Endodermal cell (in vitro differentiated cells): ENCODE measurements around the gene FAM168A. TPM values are rescaled to one million over a fixed set of nuclear protein-coding genes. Genes with fewer than 3 reads are reported as not detected.

Experiments used
- DNase-seq: peaks from one replicate; pipeline ENCODE4 v3.0.0-alpha.2; 2017
- H3K27ac ChIP-seq: 2 replicates; pipeline ENCODE4 v1.5.1; 2013; ENCODE audit warnings: mild to moderate bottlenecking, low read depth, low read length, moderate library complexity
- H3K27me3 ChIP-seq: 2 replicates; pipeline ENCODE4 v1.6.1; 2013; ENCODE audit warnings: mild to moderate bottlenecking, low read length, moderate library complexity; ENCODE audit not compliant: insufficient read depth, control insufficient read depth, poor library complexity, severe bottlenecking
- H3K36me3 ChIP-seq: 2 replicates; pipeline ENCODE4 v1.7.0; 2013; ENCODE audit warnings: mild to moderate bottlenecking, low read length, moderate library complexity; ENCODE audit not compliant: control insufficient read depth, insufficient read depth
- H3K4me1 ChIP-seq: one replicate; pipeline ENCODE4 v1.7.0; 2013; ENCODE audit warnings: low read length; ENCODE audit not compliant: control insufficient read depth, insufficient read depth
- H3K4me3 ChIP-seq: 2 replicates; pipeline ENCODE4 v1.5.1; 2013; ENCODE audit warnings: mild to moderate bottlenecking, low read length, moderate library complexity
- H3K9ac ChIP-seq: 2 replicates; pipeline ENCODE4 v1.6.1; 2013; ENCODE audit warnings: mild to moderate bottlenecking, low read length, moderate library complexity; ENCODE audit not compliant: poor library complexity, severe bottlenecking; ENCODE audit errors: extremely low read depth
- H3K9me3 ChIP-seq: 2 replicates; pipeline ENCODE4 v1.6.1; 2013; ENCODE audit warnings: mild to moderate bottlenecking, low read length, moderate library complexity; ENCODE audit not compliant: control insufficient read depth
- H3K27ac Mint-ChIP-seq: 2 replicates; pipeline ENCODE4 v1.8.0; 2020; ENCODE audit warnings: mixed read lengths
- H3K27me3 Mint-ChIP-seq: 2 replicates; pipeline ENCODE4 v1.8.0; 2021; ENCODE audit warnings: mild to moderate bottlenecking, mixed read lengths; ENCODE audit not compliant: insufficient read depth
- H3K36me3 Mint-ChIP-seq: 2 replicates; pipeline ENCODE4 v1.8.0; 2020; ENCODE audit warnings: low read depth, mixed read lengths
- H3K4me1 Mint-ChIP-seq: 2 replicates; pipeline ENCODE4 v1.8.0; 2020; ENCODE audit warnings: mixed read lengths
- H3K4me3 Mint-ChIP-seq: 2 replicates; pipeline ENCODE4 v1.8.0; 2020; ENCODE audit warnings: mild to moderate bottlenecking, moderate library complexity, mixed read lengths
- H3K9me3 Mint-ChIP-seq: 2 replicates; pipeline ENCODE4 v1.8.0; 2020; ENCODE audit warnings: mild to moderate bottlenecking, mixed read lengths
- WGBS, 2 experiments: methylation state at CpG; one replicate each; pipeline versions ENCODE4 v1.1.5 to v1.1.7; 2013; ENCODE audit warnings: missing lambda C conversion rate in 2 of 2, mixed read lengths in 1 of 2; ENCODE audit not compliant: insufficient coverage in 1 of 2, insufficient read length in 1 of 2; 5-methylcytosine and 5-hydroxymethylcytosine counted together
- total RNA-seq, 2 donors: library from RNA; stranded (reverse); fragmentation: NEBNext Ultra II Directional in 1 of 2; extraction: Animal tissue kit (Norgen Biotek cat#: 25700) in 1 of 2; gene quantifications; 2 replicates in 1 of 2; 3 replicates in 1 of 2; pipeline ENCODE4 v1.2.1, GENCODE V29; 2021
- TF ChIP-seq, protein P1 (sequence below): fragments of 200-600 bp; sonication (generic); conservative IDR thresholded peaks from 2 replicates; pipeline ENCODE4 v1.5.0; 2021; ENCODE audit warnings: antibody characterized with exemption, mild to moderate bottlenecking

Gene FAM168A
- total RNA-seq, 2 donors from 2014 or later, result 27.4 to 31.6 TPM

DNA sequence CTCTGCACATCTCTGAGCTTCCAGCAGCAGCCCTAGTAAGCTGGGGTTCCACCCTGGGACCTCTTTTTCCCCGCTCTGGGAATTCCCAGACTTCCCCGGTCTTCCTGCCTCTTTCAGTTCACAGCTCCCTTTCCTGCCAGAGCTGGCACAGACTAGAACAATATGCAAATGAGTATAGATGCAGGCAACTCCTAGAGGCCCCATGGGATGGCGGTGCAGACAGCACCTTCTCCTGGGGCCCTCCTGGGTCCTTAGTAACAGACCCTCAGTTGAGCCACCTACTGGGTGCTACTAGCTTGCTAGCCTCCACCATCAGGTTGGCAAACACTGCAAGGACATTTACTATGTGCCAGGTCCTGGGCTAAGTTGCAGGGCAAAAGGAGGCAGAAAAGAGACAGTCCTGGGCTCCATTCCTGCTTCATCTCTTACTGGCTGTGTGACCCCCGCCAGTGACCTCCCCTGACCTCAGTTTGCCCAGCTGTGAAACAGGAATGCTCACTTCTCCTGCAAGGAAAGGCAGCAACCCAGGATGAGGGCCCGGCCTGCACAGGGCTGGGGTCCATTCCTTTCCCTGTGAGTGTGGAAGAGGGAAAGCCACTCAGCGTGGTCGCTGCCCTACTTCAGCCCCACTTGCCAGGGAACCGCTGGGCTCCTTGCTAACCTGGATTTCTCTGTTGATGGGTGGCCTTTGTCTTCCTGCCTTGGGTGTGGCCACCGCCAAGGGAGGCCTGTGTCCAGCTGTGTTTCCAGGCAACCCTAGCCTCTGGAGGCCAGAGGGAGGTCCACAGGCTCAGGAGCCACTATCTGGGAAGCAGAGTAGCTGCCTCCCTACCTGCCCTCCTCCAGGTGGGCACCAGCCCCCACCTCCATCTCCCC lies 214.4 kb downstream of the FAM168A start:
- no peak for DNase-seq
- Mint-ChIP-seq H3K27me3 (peaks cover 1% of the 10 kb centered on the region), H3K36me3 (no peaks in the 10 kb centered on the region), H3K9me3 (no peaks in the 10 kb centered on the region), H3K4me1 (peaks cover 9% of the 10 kb centered on the region), H3K4me3 (no peak overlapping the region), H3K27ac (no peak overlapping the region)
- Histone ChIP-seq H3K9me3 (no peaks in the 10 kb centered on the region), H3K27ac (no peak overlapping the region), H3K27me3 (no peaks in the 10 kb centered on the region), H3K4me1 (no peaks in the 10 kb centered on the region), H3K9ac (no peak overlapping the region), H3K4me3 (no peak overlapping the region), H3K36me3 (no peaks in the 10 kb centered on the region)
- WGBS, 2 experiments, result 84 to 91% methylated on average over 6 to 9 of the region's 9 CpGs
- TF ChIP-seq, protein P1, sequence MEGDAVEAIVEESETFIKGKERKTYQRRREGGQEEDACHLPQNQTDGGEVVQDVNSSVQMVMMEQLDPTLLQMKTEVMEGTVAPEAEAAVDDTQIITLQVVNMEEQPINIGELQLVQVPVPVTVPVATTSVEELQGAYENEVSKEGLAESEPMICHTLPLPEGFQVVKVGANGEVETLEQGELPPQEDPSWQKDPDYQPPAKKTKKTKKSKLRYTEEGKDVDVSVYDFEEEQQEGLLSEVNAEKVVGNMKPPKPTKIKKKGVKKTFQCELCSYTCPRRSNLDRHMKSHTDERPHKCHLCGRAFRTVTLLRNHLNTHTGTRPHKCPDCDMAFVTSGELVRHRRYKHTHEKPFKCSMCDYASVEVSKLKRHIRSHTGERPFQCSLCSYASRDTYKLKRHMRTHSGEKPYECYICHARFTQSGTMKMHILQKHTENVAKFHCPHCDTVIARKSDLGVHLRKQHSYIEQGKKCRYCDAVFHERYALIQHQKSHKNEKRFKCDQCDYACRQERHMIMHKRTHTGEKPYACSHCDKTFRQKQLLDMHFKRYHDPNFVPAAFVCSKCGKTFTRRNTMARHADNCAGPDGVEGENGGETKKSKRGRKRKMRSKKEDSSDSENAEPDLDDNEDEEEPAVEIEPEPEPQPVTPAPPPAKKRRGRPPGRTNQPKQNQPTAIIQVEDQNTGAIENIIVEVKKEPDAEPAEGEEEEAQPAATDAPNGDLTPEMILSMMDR, result no peak

DNA sequence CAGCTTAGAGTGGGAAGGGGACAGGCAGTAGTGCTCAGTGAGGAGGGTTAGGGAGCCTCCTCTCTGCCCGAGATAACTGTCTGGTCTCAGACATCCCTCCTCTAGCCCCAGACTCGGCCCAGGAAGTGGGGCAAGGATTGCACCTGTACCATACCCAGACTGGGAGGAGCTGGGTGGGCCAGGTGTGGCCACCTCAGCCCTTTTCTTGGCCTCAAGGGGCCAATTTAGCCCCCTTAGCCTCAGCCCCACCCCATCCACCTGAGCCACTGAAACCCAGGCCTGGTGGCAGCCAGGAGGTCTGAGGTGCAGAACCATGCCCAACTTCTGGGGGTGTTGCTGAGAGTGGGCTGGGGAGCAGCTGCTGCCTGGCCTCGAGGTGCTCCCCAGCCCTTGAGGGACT lies 215.2 kb downstream of the FAM168A start:
- H3K27me3 ChIP-seq, result no peaks in the 10 kb centered on the region
- Mint-ChIP-seq H3K4me3 (no peak overlapping the region), H3K36me3 (no peaks in the 10 kb centered on the region), H3K27me3 (peaks cover 3% of the 10 kb centered on the region), H3K27ac (no peak overlapping the region), H3K9me3 (no peaks in the 10 kb centered on the region), H3K4me1 (peaks cover 9% of the 10 kb centered on the region)
- no peaks in the 10 kb centered on the region for H3K9me3 ChIP-seq
- 84% methylated on average over 3 of the region's 3 CpGs; no CpG with 5 or more reads in 1 of the 2 experiments for WGBS, 2 experiments
- no peak overlapping the region for H3K27ac ChIP-seq
- H3K4me3 ChIP-seq, result no peak overlapping the region
- TF ChIP-seq, protein P1, result no peak
- no peaks in the 10 kb centered on the region for H3K36me3 ChIP-seq
- H3K9ac ChIP-seq, result no peak overlapping the region
- no peak for DNase-seq
- H3K4me1 ChIP-seq, result no peaks in the 10 kb centered on the region

DNA sequence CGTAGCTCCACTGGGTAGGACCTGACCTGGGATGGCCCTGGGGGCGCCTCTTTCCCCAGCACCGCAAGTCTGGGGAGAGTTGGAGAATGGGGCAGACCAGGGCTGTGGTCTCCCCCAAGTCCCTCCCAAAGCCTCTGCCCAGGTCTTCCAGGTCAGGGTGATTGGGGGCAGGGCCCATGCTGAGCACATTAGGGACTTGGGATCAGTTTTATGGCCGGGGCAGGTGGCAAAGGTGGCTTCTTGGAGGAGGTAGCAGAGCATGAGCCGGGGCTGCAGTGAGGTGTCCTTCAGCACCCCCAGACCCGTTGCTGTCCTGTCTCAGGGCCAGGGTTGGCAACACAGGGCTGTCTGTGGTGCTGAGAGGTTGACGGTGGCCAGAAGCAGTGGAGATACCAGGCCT lies 215.7 kb downstream of the FAM168A start:
- H3K36me3 ChIP-seq, result no peaks in the 10 kb centered on the region
- H3K9ac ChIP-seq, result no peak overlapping the region
- H3K9me3 Mint-ChIP-seq, result no peaks in the 10 kb centered on the region
- no peak overlapping the region for H3K4me3 Mint-ChIP-seq
- no peak overlapping the region for H3K4me3 ChIP-seq
- no peak for DNase-seq
- no peaks in the 10 kb centered on the region for H3K9me3 ChIP-seq
- H3K27ac Mint-ChIP-seq, result no peak overlapping the region
- H3K36me3 Mint-ChIP-seq, result no peaks in the 10 kb centered on the region
- 88 to 94% methylated on average over 2 to 7 of the region's 7 CpGs for WGBS, 2 experiments
- TF ChIP-seq, protein P1, result no peak
- H3K27me3 Mint-ChIP-seq, result peaks cover 3% of the 10 kb centered on the region
- no peaks in the 10 kb centered on the region for H3K4me1 ChIP-seq
- H3K4me1 Mint-ChIP-seq, result peaks cover 7% of the 10 kb centered on the region
- H3K27ac ChIP-seq, result no peak overlapping the region
- H3K27me3 ChIP-seq, result no peaks in the 10 kb centered on the region
